ENCODE results near the gene AMIGO3.
A peak's percentile ranks its signal among the peaks of the same experiment; 100 is the strongest.

AMIGO3 gene

DNA sequence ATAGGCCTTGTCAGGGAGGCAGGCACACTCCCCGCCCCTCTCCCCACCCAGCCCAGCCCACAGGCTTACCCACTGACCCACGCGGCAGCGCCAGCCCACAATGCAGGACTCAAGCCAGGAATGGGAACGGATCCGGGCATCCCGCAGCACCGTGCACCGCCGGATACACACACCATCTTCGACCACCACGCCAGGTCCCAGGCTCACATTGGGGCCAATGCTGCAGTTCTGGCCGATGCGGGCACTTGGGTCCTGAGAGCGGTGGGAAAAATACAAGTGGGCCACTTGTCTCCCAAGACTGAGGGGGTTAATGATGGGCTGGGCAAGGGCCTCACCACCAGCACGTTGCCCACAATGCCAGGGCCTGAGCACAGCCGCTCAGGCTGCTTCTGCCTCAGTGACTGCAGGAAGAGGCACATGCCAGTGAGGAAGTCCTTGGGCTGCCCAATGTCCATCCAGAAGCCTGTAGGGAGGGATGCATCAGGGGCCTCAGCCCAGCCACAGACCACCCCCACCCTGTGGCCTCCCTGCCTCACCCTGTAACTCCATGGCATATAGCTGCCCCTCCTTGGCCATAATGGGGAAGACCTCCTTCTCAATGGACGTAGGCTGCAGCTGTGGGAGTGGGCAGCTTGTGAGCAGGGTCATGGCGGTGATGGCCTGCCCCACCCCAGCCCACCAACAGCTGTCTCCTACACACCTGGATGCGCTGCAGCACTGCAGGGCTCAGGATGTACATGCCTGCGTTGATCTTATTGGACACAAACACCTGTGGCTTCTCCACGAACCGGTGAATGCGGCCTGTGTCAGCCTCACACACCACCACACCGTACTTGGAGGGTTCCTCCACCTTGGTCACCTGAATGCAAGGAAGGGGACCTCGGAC lies 2.7 kb upstream of the AMIGO3 start:
- TF ChIP-seq, protein P1, sequence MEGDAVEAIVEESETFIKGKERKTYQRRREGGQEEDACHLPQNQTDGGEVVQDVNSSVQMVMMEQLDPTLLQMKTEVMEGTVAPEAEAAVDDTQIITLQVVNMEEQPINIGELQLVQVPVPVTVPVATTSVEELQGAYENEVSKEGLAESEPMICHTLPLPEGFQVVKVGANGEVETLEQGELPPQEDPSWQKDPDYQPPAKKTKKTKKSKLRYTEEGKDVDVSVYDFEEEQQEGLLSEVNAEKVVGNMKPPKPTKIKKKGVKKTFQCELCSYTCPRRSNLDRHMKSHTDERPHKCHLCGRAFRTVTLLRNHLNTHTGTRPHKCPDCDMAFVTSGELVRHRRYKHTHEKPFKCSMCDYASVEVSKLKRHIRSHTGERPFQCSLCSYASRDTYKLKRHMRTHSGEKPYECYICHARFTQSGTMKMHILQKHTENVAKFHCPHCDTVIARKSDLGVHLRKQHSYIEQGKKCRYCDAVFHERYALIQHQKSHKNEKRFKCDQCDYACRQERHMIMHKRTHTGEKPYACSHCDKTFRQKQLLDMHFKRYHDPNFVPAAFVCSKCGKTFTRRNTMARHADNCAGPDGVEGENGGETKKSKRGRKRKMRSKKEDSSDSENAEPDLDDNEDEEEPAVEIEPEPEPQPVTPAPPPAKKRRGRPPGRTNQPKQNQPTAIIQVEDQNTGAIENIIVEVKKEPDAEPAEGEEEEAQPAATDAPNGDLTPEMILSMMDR (conservative IDR thresholded peaks at IDR 0.05; ENCODE audit: low read depth, low read length), result no peak
- H3K4me3 ChIP-seq (ENCODE audit: low read depth, low read length), result peak overlapping the region; percentile 79
- no peak for DNase-seq (ENCODE audit: low read depth)

DNA sequence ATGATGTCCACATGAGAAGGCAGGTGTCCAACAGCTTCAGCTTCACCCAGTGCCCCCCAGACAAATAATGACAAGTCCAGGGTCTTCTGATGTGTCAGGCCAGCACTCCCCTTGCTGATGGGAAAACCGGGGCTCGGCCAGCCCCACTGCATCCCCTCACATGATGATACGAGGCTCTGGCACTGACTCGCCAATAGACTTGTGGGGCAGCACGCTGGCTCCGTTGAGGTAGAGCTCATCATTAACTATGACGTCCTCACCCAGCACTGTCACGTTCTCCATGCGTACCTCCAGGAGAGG lies 2.1 kb upstream of the AMIGO3 start:
- no peak for DNase-seq (ENCODE audit: low read depth)
- TF ChIP-seq, protein P1 (conservative IDR thresholded peaks at IDR 0.05; ENCODE audit: low read depth, low read length), result no peak
- no peak overlapping the region for H3K4me3 ChIP-seq (ENCODE audit: low read depth, low read length)

DNA sequence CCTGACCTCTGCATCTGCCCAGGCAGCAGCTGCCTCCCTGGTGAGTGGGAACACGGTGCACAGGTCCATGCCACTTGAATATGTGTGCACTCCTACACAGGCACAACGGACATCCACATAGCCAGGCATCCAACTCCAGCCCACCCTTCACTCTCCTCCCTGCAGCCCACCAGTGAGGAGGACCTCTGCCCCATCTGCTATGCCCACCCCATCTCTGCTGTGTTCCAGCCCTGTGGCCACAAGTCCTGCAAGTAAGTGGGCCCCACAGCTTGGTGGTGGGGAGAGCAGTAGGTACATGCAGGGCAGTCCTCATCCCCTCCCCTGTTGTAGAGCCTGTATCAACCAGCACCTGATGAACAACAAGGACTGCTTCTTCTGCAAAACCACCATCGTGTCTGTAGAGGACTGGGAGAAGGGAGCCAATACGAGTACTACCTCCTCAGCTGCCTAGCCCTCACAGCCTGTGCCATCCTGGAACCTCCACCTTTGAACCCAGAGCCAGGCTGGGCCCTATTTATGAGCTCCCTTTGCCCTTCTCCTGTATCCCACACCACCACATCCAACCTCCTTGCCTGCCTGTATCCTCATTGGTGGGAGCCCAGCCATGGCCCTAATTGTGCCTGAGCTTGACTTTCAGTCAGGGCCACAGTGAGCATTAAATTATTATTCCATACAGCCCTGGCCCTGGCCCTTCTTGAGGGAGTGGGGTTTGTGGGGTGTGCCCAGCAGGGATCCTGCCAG lies 1.5 kb upstream of the AMIGO3 start:
- TF ChIP-seq, protein P1 (conservative IDR thresholded peaks at IDR 0.05; ENCODE audit: low read depth, low read length), result no peak
- no peak overlapping the region for H3K4me3 ChIP-seq (ENCODE audit: low read depth, low read length)
- no peak for DNase-seq (ENCODE audit: low read depth)

DNA sequence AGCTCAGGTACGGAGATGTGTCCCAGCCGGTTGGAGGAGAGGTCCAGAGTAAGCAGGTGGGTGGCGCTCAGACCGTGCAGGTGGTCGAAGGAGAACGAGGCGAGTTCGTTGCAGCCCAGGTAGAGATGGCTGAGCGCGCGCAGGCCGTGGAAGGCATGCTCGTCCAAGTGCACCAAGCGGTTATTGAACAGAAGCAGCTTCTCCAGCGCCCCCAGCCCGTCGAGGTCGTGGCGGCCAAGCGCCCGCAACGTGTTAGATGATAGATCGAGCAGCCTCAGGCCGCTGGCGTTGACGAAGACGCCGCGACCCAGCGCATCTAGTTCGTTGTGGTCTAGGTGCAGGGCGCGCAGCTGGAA lies 648 bp downstream of the AMIGO3 start:
- DNase-seq (ENCODE audit: low read depth), result no peak
- TF ChIP-seq, protein P1 (conservative IDR thresholded peaks at IDR 0.05; ENCODE audit: low read depth, low read length), result no peak
- peak overlapping the region; percentile 58 for H3K4me3 ChIP-seq (ENCODE audit: low read depth, low read length)

DNA sequence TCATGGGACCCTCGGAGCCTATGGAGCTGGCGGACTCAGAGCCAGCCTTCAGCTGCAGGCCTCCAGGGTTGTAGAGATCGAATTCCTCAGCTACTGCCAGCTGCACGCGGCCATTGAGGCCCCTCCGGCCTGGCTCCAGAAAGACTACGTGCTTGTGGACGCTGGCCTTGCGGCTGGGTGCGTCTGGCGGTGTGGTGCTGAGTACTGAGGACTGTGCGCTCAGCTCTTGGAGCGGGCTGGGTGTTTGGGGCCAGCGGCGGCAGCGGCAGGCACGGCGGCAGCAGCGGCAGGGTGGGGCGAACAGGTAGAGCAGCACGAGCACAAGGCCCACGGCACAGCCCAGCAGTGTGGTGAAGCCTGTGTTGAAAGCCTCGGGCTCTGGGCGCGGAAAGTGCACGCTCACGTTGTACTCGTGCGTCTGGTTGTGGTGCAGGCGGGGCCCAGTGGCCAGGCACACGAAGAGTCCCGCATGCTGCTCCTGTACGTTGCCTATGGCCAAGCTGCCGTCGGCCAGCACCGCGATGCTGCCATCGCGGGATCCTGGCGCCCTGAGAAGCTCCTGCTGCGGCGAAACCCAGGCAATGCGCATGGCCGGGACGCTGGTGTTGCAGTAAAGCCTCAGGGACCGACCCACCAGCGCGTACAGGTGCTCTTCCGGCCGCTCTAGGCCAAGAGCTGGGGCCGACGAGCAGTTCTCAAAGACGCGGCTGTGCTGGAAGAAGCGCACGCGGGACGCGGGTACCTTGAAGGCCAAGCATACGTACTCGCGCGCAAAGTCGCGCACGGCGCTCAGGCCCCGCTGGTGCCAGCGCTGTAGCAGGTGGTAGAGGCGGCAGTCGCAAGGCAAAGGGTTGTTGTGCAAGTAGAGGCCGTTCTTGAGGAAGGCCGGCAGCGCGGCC lies 1.3 kb downstream of the AMIGO3 start:
- TF ChIP-seq, protein P1 (conservative IDR thresholded peaks at IDR 0.05; ENCODE audit: low read depth, low read length), result no peak
- no peak overlapping the region for H3K4me3 ChIP-seq (ENCODE audit: low read depth, low read length)
- no peak for DNase-seq (ENCODE audit: low read depth)

DNA sequence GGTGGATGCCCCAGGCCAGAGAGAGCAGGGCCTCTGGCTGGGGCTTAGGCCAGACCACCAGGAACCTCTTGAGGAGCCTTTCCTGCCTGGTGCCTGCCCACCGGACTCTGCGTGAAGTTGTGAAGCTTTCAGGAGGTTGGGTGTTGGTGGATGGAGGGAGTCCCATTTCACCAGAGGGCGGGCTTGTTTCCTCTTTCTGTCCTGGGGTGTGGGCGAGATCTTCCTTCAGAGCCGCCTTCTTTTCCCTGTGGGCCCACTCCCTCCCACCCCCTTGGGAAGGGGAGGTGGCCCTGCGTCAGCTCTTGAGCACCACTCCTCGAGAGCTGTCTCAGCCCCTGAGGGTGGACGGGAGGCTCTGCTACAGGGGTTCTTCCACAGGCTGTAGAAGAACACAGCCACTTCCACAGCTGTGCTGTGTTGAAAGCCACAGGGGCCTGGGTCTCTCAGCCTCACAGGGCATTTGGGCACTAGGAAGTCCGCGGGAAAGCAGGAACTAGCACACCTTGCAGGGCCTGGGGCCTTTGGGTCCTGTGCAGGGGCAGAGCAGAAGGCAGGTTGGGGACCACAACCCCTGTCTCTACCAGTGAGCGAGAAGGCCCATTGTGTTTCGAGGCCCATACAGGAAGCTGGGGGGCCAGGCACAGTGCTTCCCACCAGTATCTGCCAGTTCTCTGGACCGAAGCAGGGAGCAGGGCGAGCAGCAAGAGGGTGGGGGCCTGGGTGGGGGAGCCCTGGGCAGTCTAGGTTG lies 2.1 kb downstream of the AMIGO3 start:
- TF ChIP-seq, protein P1 (conservative IDR thresholded peaks at IDR 0.05; ENCODE audit: low read depth, low read length), result no peak
- H3K4me3 ChIP-seq (ENCODE audit: low read depth, low read length), result no peak overlapping the region
- DNase-seq (ENCODE audit: low read depth), result no peak

Data from choroid plexus epithelial cell (primary cell).